Type B pancreatic cell (in vitro differentiated cells): Measurements from ENCODE around the gene SLC9A9. TPM values are rescaled to one million over a fixed set of nuclear protein-coding genes. Genes with fewer than 3 reads are reported as not detected.

Experiments used
- DNase-seq: peaks from one replicate; pipeline ENCODE4 v3.0.0; 2021; ENCODE audit warnings: mixed read lengths; ENCODE audit not compliant: unreplicated experiment; ENCODE audit errors: extremely low spot score
- H3K27ac Mint-ChIP-seq: 2 replicates; pipeline ENCODE4 v1.8.0; 2021; ENCODE audit warnings: mild to moderate bottlenecking, mixed read lengths
- H3K27me3 Mint-ChIP-seq: 2 replicates; pipeline ENCODE4 v1.8.0; 2021; ENCODE audit warnings: mixed read lengths
- H3K36me3 Mint-ChIP-seq: 2 replicates; pipeline ENCODE4 v1.8.0; 2021; ENCODE audit warnings: mixed read lengths
- H3K4me1 Mint-ChIP-seq: one replicate; pipeline ENCODE4 v1.8.0; 2021; ENCODE audit warnings: mixed read lengths; ENCODE audit not compliant: unreplicated experiment
- H3K4me3 Mint-ChIP-seq: 2 replicates; pipeline ENCODE4 v1.8.0; 2021; ENCODE audit warnings: mild to moderate bottlenecking, mixed read lengths
- H3K9me3 Mint-ChIP-seq: 2 replicates; pipeline ENCODE4 v1.8.0; 2021; ENCODE audit warnings: mixed read lengths
- CTCF ChIP-seq: fragments of 200-600 bp; sonication (generic); conservative IDR thresholded peaks from 2 replicates; pipeline ENCODE4 v1.5.0; 2021; ENCODE audit warnings: antibody characterized with exemption, mild to moderate bottlenecking
- total RNA-seq: library from RNA; stranded (reverse); gene quantifications from 2 replicates; pipeline ENCODE4 v1.2.1, GENCODE V29; 2021; ENCODE audit warnings: low replicate concordance

SLC9A9 gene
- total RNA-seq, 1 donor from 2014 or later = 2.7 TPM

GRCh38 chr3:143506190-143506589 is 342.1 kb downstream of the SLC9A9 start:
- H3K9me3 Mint-ChIP-seq = no peaks in the 10 kb centered on the region
- TF ChIP-seq CTCF = no peak
- H3K36me3 Mint-ChIP-seq = no peaks in the 10 kb centered on the region
- H3K4me1 Mint-ChIP-seq = no peaks in the 10 kb centered on the region
- no peak for DNase-seq
- H3K27ac Mint-ChIP-seq = no peak overlapping the region
- no peaks in the 10 kb centered on the region for H3K27me3 Mint-ChIP-seq
- no peak overlapping the region for H3K4me3 Mint-ChIP-seq

DNA sequence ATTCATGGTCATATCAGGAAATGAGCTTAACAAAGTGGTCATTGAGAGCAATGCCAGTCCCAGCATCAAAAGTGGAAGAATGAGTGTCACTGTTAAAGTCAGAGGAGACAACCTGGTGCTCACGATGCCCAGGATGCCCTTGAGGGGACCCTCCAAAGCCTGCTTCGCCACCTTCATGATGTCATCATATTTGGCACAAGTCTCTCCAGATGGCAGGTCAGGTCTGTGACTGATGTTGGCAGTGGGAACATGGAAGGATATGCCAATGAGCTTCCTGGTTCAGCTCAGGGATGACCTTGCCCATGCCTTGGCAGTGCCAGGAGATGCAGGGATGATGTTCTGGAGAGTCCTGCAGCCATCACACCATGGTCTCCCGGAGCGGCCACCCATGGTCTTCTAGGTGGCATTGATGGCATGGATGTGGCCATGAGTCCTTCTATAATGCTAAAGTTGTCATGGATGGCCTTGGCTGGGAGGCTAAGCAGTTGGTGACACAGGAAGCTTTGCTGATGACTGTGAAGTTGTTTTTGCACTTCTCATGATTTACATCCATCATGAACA is 344.9 kb downstream of the SLC9A9 start:
- Mint-ChIP-seq H3K27ac (no peak overlapping the region), H3K4me1 (no peaks in the 10 kb centered on the region), H3K27me3 (no peaks in the 10 kb centered on the region), H3K4me3 (no peak overlapping the region), H3K36me3 (no peaks in the 10 kb centered on the region), H3K9me3 (no peaks in the 10 kb centered on the region)
- TF ChIP-seq CTCF = no peak
- no peak for DNase-seq

- no peaks in the 10 kb centered on the region for H3K4me1 Mint-ChIP-seq
- TF ChIP-seq CTCF = no peak
- DNase-seq = no peak
- no peaks in the 10 kb centered on the region for H3K9me3 Mint-ChIP-seq
- no peak overlapping the region for H3K27ac Mint-ChIP-seq
- H3K36me3 Mint-ChIP-seq = no peaks in the 10 kb centered on the region
- H3K27me3 Mint-ChIP-seq = no peaks in the 10 kb centered on the region
- H3K4me3 Mint-ChIP-seq = no peak overlapping the region
These were observed 346.2 kb downstream of the SLC9A9 start for GRCh38 chr3:143502081-143502480.

- no peak for DNase-seq
- no peak for TF ChIP-seq CTCF
- no peak overlapping the region for H3K27ac Mint-ChIP-seq
- no peaks in the 10 kb centered on the region for H3K4me1 Mint-ChIP-seq
- no peaks in the 10 kb centered on the region for H3K9me3 Mint-ChIP-seq
- H3K27me3 Mint-ChIP-seq = no peaks in the 10 kb centered on the region
- H3K36me3 Mint-ChIP-seq = no peaks in the 10 kb centered on the region
- H3K4me3 Mint-ChIP-seq = no peak overlapping the region
These were observed 350.9 kb downstream of the SLC9A9 start for GRCh38 chr3:143497382-143497781.

DNA sequence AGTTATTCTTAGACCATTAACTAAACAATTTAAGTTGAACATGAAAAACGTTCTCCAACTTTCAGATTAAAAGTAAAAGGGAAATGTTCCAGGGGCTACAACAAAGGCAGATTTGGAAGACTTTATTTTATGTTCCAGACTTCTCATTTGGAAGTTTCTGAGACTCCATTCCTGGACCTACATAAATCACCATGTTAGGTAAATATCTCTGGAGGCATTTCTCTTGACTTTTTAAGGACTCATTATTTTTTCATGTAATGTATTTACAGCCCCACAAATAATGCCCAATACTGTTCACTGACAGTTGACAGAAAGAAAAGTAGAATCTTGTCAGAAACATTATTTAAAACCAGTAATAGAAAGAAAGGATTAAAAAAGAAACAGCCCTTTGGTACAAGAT is 352.1 kb downstream of the SLC9A9 start:
- H3K27ac Mint-ChIP-seq = no peak overlapping the region
- TF ChIP-seq CTCF = no peak
- no peak overlapping the region for H3K4me3 Mint-ChIP-seq
- H3K36me3 Mint-ChIP-seq = no peaks in the 10 kb centered on the region
- no peaks in the 10 kb centered on the region for H3K9me3 Mint-ChIP-seq
- no peaks in the 10 kb centered on the region for H3K4me1 Mint-ChIP-seq
- DNase-seq = no peak
- H3K27me3 Mint-ChIP-seq = no peaks in the 10 kb centered on the region

- no peak overlapping the region for H3K4me3 Mint-ChIP-seq
These were observed 352.7 kb downstream of the SLC9A9 start for GRCh38 chr3:143495527-143495926.

More at GRCh38 chr3:143495527-143495926, 352.7 kb downstream of the SLC9A9 start:
- no peak for DNase-seq
- Mint-ChIP-seq H3K27ac (no peak overlapping the region), H3K36me3 (no peaks in the 10 kb centered on the region), H3K4me1 (no peaks in the 10 kb centered on the region), H3K27me3 (no peaks in the 10 kb centered on the region), H3K9me3 (no peaks in the 10 kb centered on the region)
- TF ChIP-seq CTCF = no peak
